B cell (primary cell): Measurements from ENCODE around the gene SPTBN1. TPM values are rescaled to one million over a fixed set of nuclear protein-coding genes. Genes with fewer than 3 reads are reported as not detected.
A peak's percentile ranks its signal among the peaks of the same experiment; 100 is the strongest.

ENCODE experiments used
- ATAC-seq: fragments of 200-7000 bp; cut with Tn5 transposase; one replicate; pipeline ENCODE4 v1.10.0; 2021; ENCODE audit warnings: low read depth, mild to moderate bottlenecking, moderate number of reproducible peaks, moderate library complexity
- CTCF ChIA-PET: fragments of 350-600 bp; sonication (Branson Sonifier 250); formaldehyde crosslinking; loops from one replicate; lab custom pipeline; 2021; ENCODE audit warnings: antibody characterized with exemption, inconsistent platforms; lab: Charles Lee
- POLR2A ChIA-PET: fragments of 350-600 bp; sonication (Branson Sonifier 250); formaldehyde crosslinking; loops from one replicate; lab custom pipeline; 2021; ENCODE audit warnings: antibody characterized with exemption; lab: Charles Lee
- DNase-seq: peaks from one replicate; pipeline ENCODE4 v3.0.0; 2013
- H2AFZ ChIP-seq: 2 replicates; pipeline ENCODE4 v1.6.1; 2012; ENCODE audit warnings: mild to moderate bottlenecking, low read depth, low read length; ENCODE audit not compliant: insufficient read depth, poor library complexity, severe bottlenecking
- H3K27ac ChIP-seq, 2 donors: 1 replicate in 1 of 2; 2 replicates in 1 of 2; pipeline ENCODE4 v1.5.1; 2012 to 2013; ENCODE audit warnings: low read length in 2 of 2, mild to moderate bottlenecking in 2 of 2, moderate library complexity in 1 of 2
- H3K27me3 ChIP-seq, 4 experiments: fragments of 200-600 bp in 1 of 4; sonication (generic) in 1 of 4; replicated peaks in 1 of 4; 1 replicate in 2 of 4; 2 replicates in 2 of 4; pipeline versions ENCODE4 v1.6.1 to v1.7.0; 2013 to 2016; ENCODE audit warnings: low read length in 3 of 4, mild to moderate bottlenecking in 2 of 4, mixed read lengths in 1 of 4, moderate library complexity in 1 of 4; ENCODE audit not compliant: insufficient read depth in 4 of 4, control insufficient read depth in 3 of 4; ENCODE audit errors: control extremely low read depth in 1 of 4
- H3K36me3 ChIP-seq, 2 experiments: replicated peaks in 1 of 2; 1 replicate in 1 of 2; 2 replicates in 1 of 2; pipeline versions ENCODE4 v1.6.1 to v1.7.1; 2013; ENCODE audit warnings: low read length in 1 of 2; ENCODE audit not compliant: insufficient read depth in 2 of 2, control insufficient read depth in 1 of 2; ENCODE audit errors: control extremely low read depth in 1 of 2, extremely low read depth in 1 of 2
- H3K4me1 ChIP-seq, 2 donors: fragments of 200-600 bp in 1 of 2; sonication (generic) in 1 of 2; 1 replicate in 1 of 2; 2 replicates in 1 of 2; pipeline versions ENCODE4 v1.5.1 to v1.6.1; 2013 to 2017; ENCODE audit warnings: low read length in 2 of 2; ENCODE audit not compliant: control insufficient read depth in 2 of 2, insufficient read depth in 2 of 2
- H3K4me2 ChIP-seq: replicated peaks from 2 replicates; pipeline ENCODE3; 2012; ENCODE audit warnings: mild to moderate bottlenecking, low read depth, low read length; ENCODE audit not compliant: poor library complexity, severe bottlenecking
- H3K4me3 ChIP-seq, 5 experiments: fragments of 200-600 bp in 1 of 5; sonication (generic) in 1 of 5; 1 replicate in 3 of 5; 2 replicates in 2 of 5; pipeline versions ENCODE4 v1.5.1 to v1.7.0; 2011 to 2016; ENCODE audit warnings: low read length in 4 of 5, mild to moderate bottlenecking in 4 of 5, low read depth in 2 of 5, control low read depth in 1 of 5, moderate library complexity in 1 of 5; ENCODE audit not compliant: insufficient read depth in 1 of 5; ENCODE audit errors: control extremely low read depth in 1 of 5, extremely low read depth in 1 of 5
- H3K79me2 ChIP-seq: fragments of 200-600 bp; sonication (generic); one replicate; pipeline ENCODE4 v1.6.0; 2016; ENCODE audit warnings: low read length; ENCODE audit not compliant: control insufficient read depth, insufficient read depth
- H3K9ac ChIP-seq: fragments of 200-600 bp; sonication (generic); 2 replicates; pipeline ENCODE4 v1.6.1; 2017; ENCODE audit warnings: mild to moderate bottlenecking, low read length, moderate library complexity
- H3K9me3 ChIP-seq, 3 donors: one replicate each; pipeline versions ENCODE4 v1.6.1 to v1.7.1; 2013; ENCODE audit warnings: low read length in 2 of 3; ENCODE audit not compliant: control insufficient read depth in 2 of 3, insufficient read depth in 1 of 3; ENCODE audit errors: control extremely low read depth in 1 of 3
- H4K20me1 ChIP-seq: 2 replicates; pipeline ENCODE4 v1.6.0; 2012; ENCODE audit warnings: mild to moderate bottlenecking, low read length; ENCODE audit not compliant: insufficient read depth, control insufficient read depth, poor library complexity, severe bottlenecking
- H3K27ac Mint-ChIP-seq: one replicate; pipeline ENCODE4 v1.8.0; 2021; ENCODE audit warnings: mixed read lengths
- H3K27me3 Mint-ChIP-seq: one replicate; pipeline ENCODE4 v1.8.0; 2021; ENCODE audit warnings: mixed read lengths
- H3K4me1 Mint-ChIP-seq: one replicate; pipeline ENCODE4 v1.8.0; 2021; ENCODE audit warnings: mixed read lengths
- H3K4me3 Mint-ChIP-seq: one replicate; pipeline ENCODE4 v1.8.0; 2021; ENCODE audit warnings: mixed read lengths
- H3K9me3 Mint-ChIP-seq: one replicate; pipeline ENCODE4 v1.8.0; 2022; ENCODE audit warnings: mixed read lengths; ENCODE audit not compliant: insufficient read depth
- CTCF ChIP-seq: fragments of 200-600 bp; IDR thresholded peaks from one replicate; pipeline ENCODE4 v1.8.0; 2022; ENCODE audit warnings: antibody characterized with exemption, mild to moderate bottlenecking
- EZH2 ChIP-seq: IDR thresholded peaks from 2 replicates; pipeline ENCODE4 v1.6.1; 2012; ENCODE audit warnings: borderline replicate concordance, low read depth, mild to moderate bottlenecking, moderate library complexity, low read length; ENCODE audit not compliant: insufficient read depth, poor library complexity, severe bottlenecking
- WGBS: methylation state at CpG from one replicate; pipeline ENCODE4 v1.1.5; 2013; ENCODE audit warnings: missing lambda C conversion rate; ENCODE audit not compliant: insufficient coverage; 5-methylcytosine and 5-hydroxymethylcytosine counted together
- intact Hi-C: fragments of 100-400 bp; cut with micrococcal nuclease; formaldehyde crosslinking; loops from one replicate; pipeline ENCODE4 v1.10.0; 2022
- polyA plus RNA-seq: library from polyadenylated mRNA; depleted of rRNA; stranded (reverse); fragments of >200 nt; gene quantifications from 2 replicates; pipeline ENCODE4 v1.2.3, GENCODE V29; 2012
- total RNA-seq, 2 donors: library from RNA; stranded (reverse); fragments of 120-200 nt in 1 of 2; gene quantifications; 1 replicate in 1 of 2; 2 replicates in 1 of 2; pipeline versions ENCODE4 v1.2.3 to v1.2.4, GENCODE V29; 2013 to 2022

Gene SPTBN1
- total and polyA plus RNA-seq, 2 donors (not counting 1 experiment from before 2014, with no cell fraction given), result 43.7 to 144 TPM

GRCh38 chr2:54584598-54584997 is 128.5 kb downstream of the SPTBN1 start:
- H3K27ac ChIP-seq, result peak overlapping the region in 1 of 2 donors; percentile 34
- H3K9me3 ChIP-seq, result no peaks in the 10 kb centered on the region
- Mint-ChIP-seq H3K9me3 (no peaks in the 10 kb centered on the region), H3K4me1 (peaks cover 95% of the 10 kb centered on the region), H3K27ac (peak overlapping the region; percentile 62), H3K27me3 (no peaks in the 10 kb centered on the region), H3K4me3 (peak overlapping the region; percentile 21)
- peak overlapping the region; percentile 47 for H3K4me2 ChIP-seq
- intact Hi-C loops, result no loop called here
- peaks cover 97% of the 10 kb centered on the region for H3K79me2 ChIP-seq
- no peak for ATAC-seq
- H3K36me3 ChIP-seq, result peaks cover 0 to 3% of the 10 kb centered on the region in 2 experiments
- ChIA-PET CTCF (interaction anchor here (1.6 kb wide), 1 partner anchor 26 kb away, joined by 10 read pairs; no protein-coding TSS in a partner anchor), POLR2A (interaction anchor here (0.9 kb wide), 1 partner anchor 26 kb away, joined by 3 read pairs; no protein-coding TSS in a partner anchor)
- no CpG with 5 or more reads among the region's 1 CpG for WGBS
- peaks cover 85 to 93% of the 10 kb centered on the region in 2 donors for H3K4me1 ChIP-seq
- TF ChIP-seq CTCF (no peak), EZH2 (no peak)
- no peak overlapping the region for H3K4me3 ChIP-seq
- no peak overlapping the region for H2AFZ ChIP-seq
- H3K27me3 ChIP-seq, result no peaks in the 10 kb centered on the region
- H4K20me1 ChIP-seq, result no peaks in the 10 kb centered on the region
- no peak for DNase-seq
- H3K9ac ChIP-seq, result no peak overlapping the region

- ATAC-seq (no peak), DNase-seq (no peak)
- Mint-ChIP-seq H3K27me3 (no peaks in the 10 kb centered on the region), H3K27ac (peak overlapping the region; percentile 88), H3K4me3 (peak overlapping the region; percentile 64), H3K9me3 (no peaks in the 10 kb centered on the region), H3K4me1 (peaks cover 94% of the 10 kb centered on the region)
- no peaks in the 10 kb centered on the region for H3K27me3 ChIP-seq
- H3K27ac ChIP-seq, result peak overlapping the region in 1 of 2 donors; percentile 1
- H3K79me2 ChIP-seq, result peaks cover 97% of the 10 kb centered on the region
- TF ChIP-seq EZH2, result no peak
- TF ChIP-seq CTCF, result no peak
- H3K4me2 ChIP-seq, result peak overlapping the region; percentile 47
- no peak overlapping the region for H3K4me3 ChIP-seq
- intact Hi-C loops, result no loop called here
- peaks cover 84 to 92% of the 10 kb centered on the region in 2 donors for H3K4me1 ChIP-seq
- no peak overlapping the region for H3K9ac ChIP-seq
- no peaks in the 10 kb centered on the region for H4K20me1 ChIP-seq
- no peaks in the 10 kb centered on the region for H3K9me3 ChIP-seq
- H2AFZ ChIP-seq, result no peak overlapping the region
- CTCF ChIA-PET, result interaction anchor here (1.6 kb wide), 1 partner anchor 26 kb away, joined by 10 read pairs; no protein-coding TSS in a partner anchor
- POLR2A ChIA-PET, result interaction anchor here (0.9 kb wide), 1 partner anchor 27 kb away, joined by 3 read pairs; no protein-coding TSS in a partner anchor
- peaks cover 0 to 3% of the 10 kb centered on the region in 2 experiments for H3K36me3 ChIP-seq
Observed at GRCh38 chr2:54585136-54585733, 129.1 kb downstream of the SPTBN1 start.
